Activated gamma-delta T cell treated with anti-CD3 and anti-CD28 coated beads, Interleukin-2, amount 50 U/mL, for 16 hours (primary cell): ENCODE results near the gene TRIM24.

Source experiments
- DNase-seq: peaks from one replicate; pipeline ENCODE4 v3.0.0-alpha.2; 2020; ENCODE audit warnings: low read depth

The TRIM24 gene

GRCh38 chr7:138579136-138579535 lies 119.1 kb downstream of the TRIM24 start:
- DNase-seq, result no peak

- DNase-seq, result no peak
Observed at GRCh38 chr7:138579671-138580070, 119.6 kb downstream of the TRIM24 start.

GRCh38 chr7:138581065-138581464 lies 121.0 kb downstream of the TRIM24 start:
- DNase-seq, result no peak

GRCh38 chr7:138584283-138584682 lies 124.2 kb downstream of the TRIM24 start:
- DNase-seq, result no peak

- DNase-seq, result no peak
Observed at GRCh38 chr7:138584696-138585095, 124.6 kb downstream of the TRIM24 start.

GRCh38 chr7:138585283-138585993 lies 125.4 kb downstream of the TRIM24 start:
- no peak for DNase-seq

GRCh38 chr7:138587485-138587884 lies 127.4 kb downstream of the TRIM24 start:
- no peak for DNase-seq

GRCh38 chr7:138588986-138589385 lies 128.9 kb downstream of the TRIM24 start:
- DNase-seq, result no peak

- no peak for DNase-seq
Observed at GRCh38 chr7:138590154-138590553, 130.1 kb downstream of the TRIM24 start.

- DNase-seq, result no peak
Observed at GRCh38 chr7:138595454-138595853, 135.4 kb downstream of the TRIM24 start.

- no peak for DNase-seq
Observed at GRCh38 chr7:138602451-138602850, 142.4 kb downstream of the TRIM24 start.

- DNase-seq, result no peak
Observed at GRCh38 chr7:138603549-138604318, 143.7 kb downstream of the TRIM24 start.

- no peak for DNase-seq
Observed at GRCh38 chr7:138606236-138606635, 146.2 kb downstream of the TRIM24 start.

- DNase-seq, result no peak
Observed at GRCh38 chr7:138607216-138608126, 147.4 kb downstream of the TRIM24 start.

GRCh38 chr7:138608275-138608674 lies 148.2 kb downstream of the TRIM24 start:
- no peak for DNase-seq

- DNase-seq, result no peak
Observed at GRCh38 chr7:138610671-138611170, 150.7 kb downstream of the TRIM24 start.

GRCh38 chr7:138613630-138614029 lies 153.6 kb downstream of the TRIM24 start:
- DNase-seq, result no peak

- no peak for DNase-seq
Observed at GRCh38 chr7:138616085-138616484, 156.0 kb downstream of the TRIM24 start.

- no peak for DNase-seq
Observed at GRCh38 chr7:138618506-138618905, 158.4 kb downstream of the TRIM24 start.

- no peak for DNase-seq
Observed at GRCh38 chr7:138618933-138619332, 158.9 kb downstream of the TRIM24 start.

GRCh38 chr7:138622841-138623240 lies 162.8 kb downstream of the TRIM24 start:
- no peak for DNase-seq
